GM21576 (cell line): ENCODE results near the gene MBLAC1.

Source experiments
- ATAC-seq: cut with Tn5 transposase; IDR thresholded peaks from one replicate; pipeline ENCODE4 v1.9.1; 2021; ENCODE audit warnings: mild to moderate bottlenecking, moderate library complexity; ENCODE audit not compliant: unreplicated experiment

Gene MBLAC1

DNA sequence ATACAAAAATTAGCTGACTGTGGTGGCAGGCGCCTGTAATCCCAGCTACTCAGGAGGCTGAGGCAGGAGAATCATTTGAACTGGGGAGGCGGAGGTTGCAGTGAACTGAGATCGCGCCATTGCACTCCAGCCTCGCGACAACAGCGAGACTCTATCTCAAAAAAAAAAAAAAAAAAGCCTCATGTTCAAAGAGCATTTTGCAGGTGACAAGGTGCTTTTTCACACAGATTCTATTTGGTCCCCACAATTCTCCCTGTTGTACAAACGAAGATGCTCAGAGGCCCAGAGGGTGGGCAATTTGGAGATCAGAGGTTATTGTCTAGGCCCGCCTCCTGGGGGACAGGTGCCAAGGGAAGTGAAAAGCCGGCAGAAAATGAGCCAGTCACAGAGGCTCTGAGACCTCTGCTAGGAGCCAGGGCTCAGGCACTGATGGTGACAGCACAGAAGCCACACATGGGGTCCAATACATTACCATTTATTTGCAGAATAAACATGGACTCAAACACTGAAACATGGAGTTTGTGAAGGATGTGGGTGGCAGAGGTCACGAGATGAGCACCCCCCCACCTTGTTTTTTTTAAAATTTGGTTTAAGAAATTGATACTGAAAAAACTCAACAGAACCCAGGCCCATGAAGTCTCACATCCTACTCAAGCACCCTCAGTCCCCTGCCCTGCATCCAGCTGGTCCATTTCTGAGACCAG lies 42.5 kb downstream of the MBLAC1 start:
- ATAC-seq, result no peak

DNA sequence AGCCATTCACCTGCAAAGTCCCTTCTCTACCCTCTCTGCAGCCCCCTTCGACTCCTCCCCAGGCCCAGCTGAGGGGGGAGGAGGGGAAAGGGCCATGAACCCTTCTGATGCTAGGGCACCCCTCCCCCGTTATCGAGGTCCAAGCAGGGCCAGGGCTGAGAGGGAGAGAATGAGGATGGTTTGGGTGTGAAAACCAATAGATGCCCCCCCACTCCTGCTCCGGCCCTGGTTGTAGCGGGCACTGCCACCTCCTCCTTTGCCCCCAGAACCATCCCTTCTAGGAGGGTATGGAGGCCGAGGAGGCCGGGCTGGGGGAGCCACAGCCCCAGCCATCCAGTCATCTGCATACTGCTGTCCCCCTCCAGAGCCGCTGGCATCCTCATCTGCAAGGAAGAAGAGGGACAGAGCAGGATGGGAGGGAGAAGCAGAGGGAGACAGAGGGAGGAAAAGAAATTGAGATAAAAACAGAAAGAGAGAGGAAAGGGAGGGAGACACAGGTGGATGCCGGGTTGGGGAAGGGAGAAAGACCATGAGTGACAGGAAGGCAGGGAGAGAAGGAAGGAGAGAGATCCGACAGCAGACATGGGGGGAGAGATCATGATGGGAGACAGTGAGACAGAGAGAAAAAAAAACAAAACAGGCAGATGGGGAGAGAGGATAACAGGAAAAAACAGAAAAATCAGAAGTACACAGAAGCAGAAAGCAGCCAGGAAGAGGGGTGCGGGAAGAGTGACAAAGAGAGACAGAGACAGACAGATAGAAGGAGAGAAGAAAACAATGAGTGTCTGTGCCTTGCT lies 43.5 kb downstream of the MBLAC1 start:
- no peak for ATAC-seq

DNA sequence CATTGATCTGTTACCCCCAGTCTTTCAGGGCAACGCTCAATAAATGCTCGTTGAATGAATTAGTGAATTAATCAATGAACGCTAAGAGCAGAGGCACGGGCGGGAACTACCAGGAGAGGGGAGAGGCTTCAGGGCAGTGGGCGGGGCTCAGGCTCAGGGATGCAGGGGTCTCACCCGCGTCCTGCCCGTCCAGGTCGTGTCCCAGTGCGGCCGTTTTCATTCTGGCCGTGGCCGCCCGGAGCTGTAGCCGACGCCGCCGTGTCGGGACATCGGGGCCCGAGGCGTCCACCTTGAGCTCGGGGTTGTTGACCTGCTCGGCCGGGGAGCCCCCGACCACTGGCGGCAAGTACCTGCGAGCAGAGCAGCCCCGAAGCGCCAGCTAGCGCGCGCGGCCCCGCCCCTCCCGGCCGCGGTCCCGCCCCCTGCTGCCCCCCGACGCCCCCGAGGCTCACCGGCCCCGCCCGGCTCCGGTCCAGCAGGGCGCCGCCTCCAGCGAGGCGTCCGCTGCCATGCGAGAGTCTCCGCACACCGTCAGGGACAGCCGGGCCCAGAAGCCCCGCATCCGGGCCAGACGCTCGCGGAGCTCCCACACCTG lies 44.4 kb downstream of the MBLAC1 start:
- ATAC-seq, result no peak

DNA sequence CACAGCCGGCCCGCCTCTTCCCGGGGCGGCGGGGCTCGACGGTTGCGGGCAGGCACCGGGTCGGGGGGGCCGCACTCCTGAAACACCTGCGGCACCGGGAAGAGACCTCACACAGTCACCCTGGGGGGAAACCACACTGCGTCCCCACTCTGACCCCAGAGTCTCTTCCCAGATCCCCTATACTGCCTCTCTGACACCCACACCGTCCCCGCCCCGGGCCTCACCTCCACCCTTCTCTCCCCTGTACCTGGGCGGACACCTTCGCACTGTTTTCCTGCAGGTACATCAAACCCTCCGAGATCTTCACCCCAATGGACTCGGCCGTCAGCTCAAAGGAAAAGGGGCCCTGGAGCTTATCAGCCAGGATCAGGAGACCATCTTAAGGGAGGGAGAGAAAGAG lies 45.1 kb downstream of the MBLAC1 start:
- no peak for ATAC-seq

DNA sequence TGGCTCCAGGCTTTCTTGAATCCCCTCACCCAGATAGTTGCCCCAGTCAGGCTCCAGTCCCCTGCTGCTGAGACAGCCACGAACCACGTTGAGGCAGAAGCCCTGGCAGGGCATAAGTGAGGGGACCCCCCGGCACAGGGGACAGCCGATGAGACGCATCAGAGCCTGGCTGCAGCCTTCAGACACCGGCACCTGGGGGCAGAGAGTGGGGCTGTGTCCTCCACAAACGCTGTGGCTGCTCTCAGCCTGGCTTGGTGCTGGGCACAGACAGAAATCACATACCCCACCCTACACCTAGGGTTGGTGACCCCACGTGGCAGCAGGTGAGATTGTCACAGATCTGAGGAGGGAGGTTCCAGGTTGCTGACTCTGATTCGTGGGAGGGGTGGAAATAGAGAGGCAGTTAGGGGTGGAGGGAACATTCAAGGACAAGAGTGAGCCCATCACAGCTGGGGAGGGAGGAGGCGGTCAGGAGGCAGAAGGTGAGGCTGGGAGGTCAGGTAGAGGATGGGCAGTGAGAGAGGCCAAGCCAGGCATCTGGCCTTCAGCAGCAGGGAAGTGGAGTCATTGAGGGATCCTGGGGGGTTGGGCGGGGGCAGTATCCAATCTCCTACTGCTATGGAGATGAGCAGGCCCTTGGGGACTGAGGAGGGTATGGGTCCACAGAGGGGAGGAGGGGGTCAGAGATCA lies 47.2 kb downstream of the MBLAC1 start:
- ATAC-seq, result no peak

DNA sequence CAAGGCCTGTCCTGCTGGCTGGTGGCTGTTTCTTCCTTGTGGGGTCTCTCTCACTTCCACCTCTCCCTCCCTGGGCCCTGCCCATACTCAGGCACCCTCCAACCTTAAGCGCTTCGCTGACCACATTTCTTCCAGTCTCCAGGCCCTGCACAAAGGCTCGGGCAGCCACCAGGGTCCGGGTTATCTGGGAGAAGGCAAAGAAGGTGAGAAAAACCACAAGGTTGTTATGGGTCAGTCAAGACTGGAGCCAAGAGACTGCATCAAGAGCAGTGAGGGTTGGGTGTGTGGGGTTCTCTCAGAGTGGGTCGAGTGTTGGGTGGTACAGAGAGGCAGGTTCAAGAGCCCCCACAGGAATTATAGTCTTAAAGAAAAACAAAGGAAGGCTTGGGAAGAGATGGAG lies 47.8 kb downstream of the MBLAC1 start:
- ATAC-seq, result no peak

DNA sequence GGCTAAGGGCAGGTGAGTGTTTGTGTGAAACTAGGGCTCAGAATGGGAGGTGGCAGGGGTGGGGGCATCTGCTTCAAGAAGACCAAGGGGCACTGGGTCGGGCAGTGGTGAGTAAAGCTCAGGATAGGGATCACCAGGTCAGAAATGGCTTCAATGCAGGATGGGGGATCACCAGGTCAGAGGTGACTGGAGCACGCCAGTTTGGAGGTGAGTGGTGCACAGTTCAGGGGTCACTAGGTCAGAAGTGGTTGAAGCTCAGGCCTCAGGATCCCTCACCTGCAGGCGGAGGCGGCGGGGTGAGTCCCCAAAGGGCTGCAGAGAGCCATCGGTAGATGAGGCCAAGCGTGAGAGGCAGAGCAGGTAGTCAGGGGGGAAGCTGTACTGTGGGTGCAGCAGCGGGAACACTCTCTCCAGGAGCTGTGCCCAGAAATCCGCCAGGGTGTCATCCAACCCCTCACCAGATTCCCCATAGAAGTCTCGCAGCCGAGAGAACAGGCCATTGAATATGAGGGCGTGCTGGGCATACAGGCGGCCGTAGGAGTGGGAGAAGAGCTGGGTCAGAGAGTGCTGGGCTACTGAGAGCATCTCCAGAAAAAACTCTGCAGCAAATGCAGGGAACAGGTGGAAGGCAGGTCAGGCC lies 48.6 kb downstream of the MBLAC1 start:
- no peak for ATAC-seq

DNA sequence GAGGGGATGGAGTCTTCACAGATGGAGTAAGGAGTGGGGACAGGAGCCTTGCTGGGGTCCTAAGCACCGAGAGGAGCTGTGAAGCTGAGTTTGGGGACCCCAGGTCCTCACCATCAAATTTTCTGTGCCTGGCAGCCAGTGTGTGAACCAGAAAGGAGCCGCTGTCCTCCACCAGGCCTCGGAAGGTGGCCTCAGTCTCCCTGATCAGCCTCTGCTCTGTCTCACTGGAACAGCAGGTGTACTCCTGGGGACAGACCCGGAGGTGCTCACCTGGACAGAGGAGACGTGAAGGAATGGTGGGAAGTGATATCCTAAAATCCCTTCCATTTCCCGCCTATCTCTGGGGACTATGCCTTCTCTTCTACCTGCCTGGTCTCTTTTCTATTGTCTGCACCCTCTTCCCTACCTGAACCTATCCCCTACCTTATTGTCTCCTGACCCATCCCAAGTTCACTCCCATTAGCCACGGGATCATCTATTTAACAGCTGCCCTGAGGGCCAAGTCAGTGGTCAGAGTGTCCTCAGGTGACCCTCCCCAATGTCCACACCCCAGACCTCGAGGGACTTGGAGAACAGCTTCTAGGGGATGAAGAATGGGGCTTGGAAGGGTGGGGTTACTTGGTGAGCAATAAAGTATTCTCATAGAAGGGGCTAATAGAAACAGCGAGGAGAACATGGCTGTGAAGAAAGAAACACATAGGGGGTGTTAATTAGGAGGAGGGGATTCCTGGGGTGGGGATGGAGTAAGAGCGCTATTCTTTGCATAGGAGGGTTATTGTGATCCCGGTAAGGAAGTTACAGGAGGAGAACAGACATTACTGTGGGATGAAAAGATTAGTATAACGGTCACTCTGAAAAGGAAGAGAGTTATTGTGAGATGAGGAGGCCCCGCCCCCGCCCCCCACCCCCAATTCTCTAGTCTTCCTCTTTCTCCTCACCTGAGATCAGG lies 49.6 kb downstream of the MBLAC1 start:
- ATAC-seq, result no peak

DNA sequence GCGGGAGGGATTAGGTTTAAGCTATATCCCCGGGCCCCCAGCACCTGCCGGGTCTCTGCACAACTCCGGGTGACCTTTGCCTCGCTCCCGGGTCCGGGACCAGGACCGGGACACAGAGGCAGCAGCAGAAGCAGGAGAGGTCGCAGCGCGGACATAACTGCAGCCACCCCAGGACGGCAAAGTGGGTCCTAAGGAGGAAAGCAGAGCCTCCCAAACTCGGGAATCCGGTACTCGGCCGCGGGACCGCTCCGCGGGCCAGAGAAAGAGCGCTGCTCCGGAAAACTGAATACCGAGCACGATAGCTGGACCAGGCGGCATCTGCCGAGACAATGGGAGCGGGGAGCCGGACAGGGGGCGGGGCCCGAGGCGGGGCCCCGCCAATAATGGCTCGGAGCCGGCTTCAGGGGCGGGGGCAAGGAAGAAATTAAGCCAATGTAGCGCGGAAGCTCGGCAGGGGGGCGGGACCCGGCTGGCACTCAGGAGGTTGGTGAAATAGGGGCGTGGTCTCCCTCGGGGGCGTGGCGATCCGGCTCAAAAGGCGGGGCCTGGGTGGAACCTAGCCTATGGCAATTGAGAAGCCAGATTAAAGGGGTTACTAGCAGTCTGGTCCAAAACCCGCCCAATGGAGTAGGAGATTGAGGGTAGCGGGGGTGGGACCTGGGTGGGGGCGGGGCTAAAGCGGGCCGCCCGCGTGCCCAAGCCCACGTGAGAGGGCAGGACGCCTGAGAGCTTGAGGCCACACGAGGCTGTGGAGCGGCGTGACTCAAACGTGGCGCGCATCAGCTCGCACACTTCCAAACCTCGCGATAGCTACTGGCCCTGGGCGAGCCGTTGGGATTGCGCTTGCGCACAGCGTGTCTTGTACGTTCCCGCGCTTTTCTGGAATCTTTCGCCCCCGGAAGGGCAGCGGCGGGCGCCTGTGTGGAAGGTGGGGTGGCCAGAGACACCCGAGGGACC lies 50.6 kb downstream of the MBLAC1 start, which contains the start of the genes GPC2 and STAG3:
TSS of gene GPC2 (minus strand) at position 337 of the 957 bp plus-strand sequence. CDS start at position 155, 182 bp downstream.
TSS of gene STAG3 (plus strand) at position 874 of the 957 bp plus-strand sequence. CDS start 2,639 bp downstream, outside the sequence.
- ATAC-seq, result peak; percentile 84
